ENCODE measurements around the gene SPTBN5.

Gene SPTBN5

DNA sequence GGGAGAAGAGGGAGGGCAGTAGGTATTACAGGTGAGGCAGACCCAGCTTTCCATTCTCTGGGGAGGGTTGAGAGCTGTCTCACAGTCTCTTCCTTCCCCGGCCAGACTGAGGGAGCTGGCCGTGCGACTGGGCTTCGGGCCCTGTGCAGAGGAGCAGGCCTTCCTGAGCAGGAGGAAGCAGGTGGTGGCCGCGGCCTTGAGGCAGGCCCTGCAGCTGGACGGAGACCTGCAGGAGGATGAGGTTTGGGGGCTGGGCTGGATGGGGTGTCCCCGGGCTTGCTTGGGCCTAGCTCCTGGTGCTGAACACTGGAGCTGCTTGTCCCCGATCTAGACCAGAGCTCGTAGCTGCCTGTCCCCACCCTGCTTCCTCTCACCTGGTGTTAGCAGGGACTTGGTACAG lies 50.3 kb downstream of the SPTBN5 start:
- no peak for DNase-seq

DNA sequence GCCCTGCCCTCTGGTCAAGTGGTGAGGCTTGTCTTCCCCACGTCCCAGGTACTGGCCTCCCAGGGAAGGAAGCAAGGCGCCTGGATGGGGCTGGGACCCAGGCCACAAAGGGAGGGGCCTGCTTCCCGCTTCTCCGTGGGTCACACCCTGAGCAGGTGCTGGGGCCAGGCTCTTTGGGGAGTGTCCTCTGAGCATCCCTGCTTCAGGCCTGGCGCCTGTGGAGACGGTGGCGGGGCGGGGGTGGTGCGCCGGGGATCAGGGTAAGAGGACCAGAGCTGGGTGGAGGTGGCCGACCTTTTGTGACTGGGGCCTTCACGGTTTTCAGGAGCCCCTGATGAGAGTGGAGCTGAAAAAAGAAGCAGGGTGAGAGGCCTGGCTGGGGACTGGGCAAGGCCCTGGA lies 51.6 kb downstream of the SPTBN5 start:
- no peak for DNase-seq

DNA sequence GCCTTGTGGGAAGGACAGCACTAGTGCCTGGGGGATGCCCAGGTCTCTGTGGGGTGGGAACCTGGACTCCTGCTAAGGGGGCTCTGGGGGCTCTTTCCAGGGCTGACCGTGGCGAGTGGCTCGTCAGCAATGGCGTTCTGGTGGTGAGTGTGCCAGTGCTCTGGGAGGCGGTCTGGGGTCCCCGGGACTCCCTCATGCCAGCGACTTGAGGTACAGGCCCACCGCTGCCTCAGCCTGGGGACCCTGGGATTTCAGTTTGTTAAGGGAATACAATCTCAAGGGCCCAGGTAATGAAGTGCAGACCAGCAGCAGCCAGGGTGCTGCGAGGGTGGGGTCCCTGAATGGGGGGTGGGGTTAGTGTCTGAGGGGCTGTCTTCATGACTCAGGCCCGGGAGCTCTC lies 52.7 kb downstream of the SPTBN5 start:
- DNase-seq, result no peak

DNA sequence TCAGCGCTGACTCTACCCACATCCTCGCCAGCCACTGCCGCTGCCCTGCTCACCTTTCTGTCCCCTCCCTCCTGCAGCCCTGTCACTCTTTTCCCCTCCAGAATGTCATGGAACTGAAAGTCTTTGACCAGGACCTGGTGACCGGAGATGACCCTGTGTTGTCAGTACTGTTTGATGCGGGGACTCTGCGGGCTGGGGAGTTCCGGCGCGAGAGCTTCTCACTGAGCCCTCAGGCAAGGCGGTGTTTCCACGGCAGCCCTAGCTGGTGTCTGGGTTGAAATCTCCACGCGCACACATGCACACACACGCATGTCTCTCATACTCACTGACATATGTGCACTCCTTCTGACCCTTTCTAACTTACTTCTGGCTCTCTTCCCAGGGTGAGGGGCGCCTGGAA lies 53.2 kb downstream of the SPTBN5 start:
- DNase-seq, result no peak

DNA sequence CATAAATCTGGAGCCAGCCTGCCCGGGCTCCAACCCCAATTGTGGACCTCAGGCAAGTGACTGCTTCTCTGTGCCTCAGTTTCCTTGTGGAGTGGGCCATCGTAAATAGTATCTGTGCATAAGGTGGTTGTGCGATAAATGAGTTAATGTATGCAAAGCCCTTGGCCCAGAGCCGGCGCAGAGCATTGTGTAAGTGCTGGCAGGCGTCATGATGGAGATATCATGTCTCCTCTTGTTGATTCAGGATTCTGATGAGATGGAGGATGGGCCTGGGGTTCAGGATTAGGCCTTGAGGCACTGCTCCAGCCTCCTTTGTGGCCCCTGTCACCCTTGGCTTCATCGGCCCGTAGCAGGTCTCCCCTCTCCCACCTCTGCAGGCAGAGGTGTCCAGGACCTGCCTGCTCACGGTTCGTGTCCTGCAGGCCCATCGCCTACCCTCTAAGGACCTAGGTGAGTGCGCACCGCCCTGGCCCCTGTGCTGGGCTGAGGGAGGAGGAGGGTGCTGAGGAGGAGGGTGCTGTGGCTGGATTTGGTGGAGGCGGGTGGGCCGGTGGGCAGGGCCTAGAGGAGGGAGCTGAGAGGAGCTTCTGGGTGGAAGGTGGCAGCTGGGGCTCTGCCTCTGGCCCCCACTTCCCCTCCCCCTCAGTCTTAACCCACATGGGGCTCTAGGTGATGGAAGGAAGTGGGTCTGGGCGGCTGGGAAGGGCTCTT lies 53.9 kb downstream of the SPTBN5 start:
- DNase-seq, result no peak

DNA sequence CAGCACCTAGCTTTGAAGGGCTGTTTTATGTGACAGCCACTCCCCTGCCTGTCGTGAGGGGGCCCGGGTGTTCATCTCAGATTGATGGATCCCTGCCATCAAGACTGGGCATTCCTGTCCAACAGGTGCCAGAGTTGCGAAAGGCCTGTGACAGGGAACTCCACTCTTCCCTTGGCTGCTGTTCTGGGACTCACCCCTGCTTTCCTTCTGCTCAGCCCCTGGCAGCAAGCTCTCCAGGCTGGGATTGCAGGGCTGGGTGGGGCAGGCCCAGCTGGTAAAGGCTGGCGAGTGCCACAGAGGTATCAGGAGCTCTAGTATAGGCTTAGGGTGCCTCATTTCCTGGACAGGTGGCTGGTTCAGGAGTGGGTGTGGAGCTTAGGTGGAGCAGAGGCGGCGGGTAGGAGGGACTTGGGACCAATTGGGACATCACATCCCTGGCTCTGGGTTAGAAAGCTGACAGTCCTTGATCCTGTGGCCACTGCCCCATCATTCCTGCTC lies 55.4 kb downstream of the SPTBN5 start, which contains the start of gene PLA2G4B:
PLA2G4B (plus strand) TSS at position 448 of the 498 bp plus-strand sequence. CDS start 67 bp downstream, outside the sequence.
- DNase-seq, result no peak

DNA sequence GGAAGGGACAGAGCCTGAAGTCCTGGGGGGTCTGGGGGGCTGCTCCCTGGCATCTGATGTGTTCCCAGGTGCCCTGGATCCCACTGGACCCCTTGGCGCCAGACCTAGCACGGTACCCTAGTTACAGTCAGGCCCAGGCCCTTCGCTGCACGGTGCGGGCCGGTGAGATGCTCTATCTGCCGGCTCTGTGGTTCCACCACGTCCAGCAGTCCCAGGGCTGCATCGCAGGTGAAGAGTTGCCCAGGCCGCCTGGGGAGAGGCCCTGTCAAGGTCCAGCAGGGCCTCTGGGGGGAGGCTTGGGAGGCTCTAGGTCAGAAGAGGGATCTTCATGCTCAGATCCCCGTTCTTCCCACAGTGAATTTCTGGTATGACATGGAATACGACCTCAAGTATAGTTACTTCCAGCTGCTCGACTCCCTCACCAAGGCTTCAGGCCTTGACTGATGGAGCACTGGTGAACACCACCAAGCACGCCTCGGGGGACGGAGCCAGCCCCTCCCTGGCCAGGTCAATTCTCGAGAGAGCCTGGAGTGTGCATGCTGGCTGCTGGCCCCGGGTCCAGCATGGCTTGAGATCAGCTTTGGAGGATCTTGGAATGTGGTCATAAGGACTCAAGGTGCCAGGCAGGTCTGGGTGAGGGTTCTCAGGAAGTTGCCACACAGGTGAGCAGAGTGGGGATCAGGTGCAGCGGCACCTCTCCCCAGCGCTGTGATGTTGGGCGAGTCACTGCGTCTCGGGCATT lies 57.0 kb downstream of the SPTBN5 start:
- no peak for DNase-seq

DNA sequence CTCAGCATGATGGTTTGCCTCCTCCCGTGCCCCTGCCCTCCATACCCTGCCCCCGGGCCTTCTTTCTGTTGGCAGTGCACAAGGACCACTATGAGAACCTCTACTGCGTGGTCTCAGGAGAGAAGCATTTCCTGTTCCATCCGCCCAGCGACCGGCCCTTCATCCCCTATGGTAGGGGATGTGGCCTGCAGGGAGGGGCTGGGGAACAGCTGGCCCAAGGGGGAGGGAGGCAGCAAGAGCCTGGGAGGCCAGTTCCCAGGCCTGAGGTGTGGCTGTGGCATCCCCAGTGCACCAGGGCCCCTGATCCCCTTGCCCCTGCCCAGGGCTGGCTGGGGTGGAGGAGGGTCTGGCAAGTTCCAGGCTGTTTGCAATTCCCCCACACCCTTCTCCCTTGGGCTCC lies 57.8 kb downstream of the SPTBN5 start:
- no peak for DNase-seq

DNA sequence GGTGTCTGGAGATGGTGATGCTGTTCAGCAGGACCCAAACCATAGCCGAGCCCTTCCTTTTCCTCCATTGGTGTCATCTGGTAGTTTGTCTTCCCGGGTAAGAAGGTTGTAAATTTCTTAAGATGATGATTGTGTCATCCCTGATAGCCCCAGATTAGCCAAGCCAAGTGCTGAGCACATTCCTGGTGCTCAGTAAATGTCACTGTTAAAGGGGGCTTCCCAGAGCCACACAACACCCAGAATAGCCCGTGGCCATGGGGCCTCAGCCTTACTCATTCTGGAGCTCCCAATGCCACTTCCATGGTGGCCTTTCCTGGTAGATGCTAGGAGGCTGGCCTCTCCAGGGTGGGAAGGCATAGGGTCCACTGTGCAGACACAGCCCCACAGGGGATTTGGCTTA lies 59.8 kb downstream of the SPTBN5 start:
- DNase-seq, result no peak

DNA sequence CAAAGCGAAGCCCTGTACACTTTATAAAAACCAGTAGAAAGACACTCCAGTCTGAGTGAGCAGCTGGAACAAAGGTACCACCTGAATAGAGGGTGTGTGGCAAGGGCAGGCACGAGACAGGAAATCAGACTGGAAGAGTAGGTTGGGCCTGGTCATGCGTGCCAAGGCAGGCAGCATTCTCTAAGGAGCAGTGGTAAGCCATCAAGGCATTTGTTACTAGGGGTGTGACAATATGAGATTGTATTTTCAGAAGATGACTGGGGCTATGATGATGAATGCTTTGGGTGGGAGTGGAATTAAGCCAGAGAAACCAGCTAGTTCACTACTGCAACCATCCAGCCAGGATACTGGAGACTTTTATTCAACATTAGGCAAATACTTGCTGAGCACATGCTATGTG lies 61.0 kb downstream of the SPTBN5 start:
- DNase-seq, result no peak

DNA sequence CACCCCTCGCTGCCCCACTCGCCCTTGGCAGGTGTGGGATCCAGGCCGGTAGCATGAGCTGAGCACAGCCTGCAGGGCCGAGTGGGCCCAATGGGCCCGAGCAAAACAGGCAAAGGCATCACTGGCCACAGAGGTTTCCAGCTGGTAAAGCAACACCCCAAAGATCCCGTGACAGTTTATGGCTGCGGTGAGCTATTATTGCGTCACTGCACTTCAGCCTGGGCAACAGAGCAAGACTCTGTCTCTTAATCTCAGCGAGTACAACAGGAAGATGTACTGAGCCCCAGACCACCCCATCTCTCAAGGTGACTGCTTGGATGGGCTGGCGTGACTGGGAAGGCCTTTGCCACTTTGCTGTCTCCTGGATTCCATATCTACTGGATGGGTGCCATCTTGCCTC lies 61.6 kb downstream of the SPTBN5 start:
- DNase-seq, result no peak

DNA sequence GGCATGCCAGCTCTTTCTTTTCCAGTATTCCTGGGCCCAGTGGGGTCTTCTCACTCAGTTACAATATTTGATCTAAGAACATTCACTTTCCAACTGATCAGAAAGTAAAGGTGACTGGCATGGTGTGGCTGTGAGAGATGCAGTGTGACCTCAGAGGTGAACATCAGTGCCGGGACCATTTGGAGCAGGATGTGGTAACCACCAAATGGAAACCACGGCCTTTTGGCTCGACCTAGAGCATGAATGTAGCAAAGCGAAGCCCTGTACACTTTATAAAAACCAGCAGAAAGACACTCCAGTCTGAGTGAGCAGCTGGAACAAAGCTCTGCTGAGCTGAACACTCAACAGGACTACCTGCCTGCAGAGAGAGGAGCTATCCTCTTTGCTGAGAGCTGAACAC lies 62.6 kb downstream of the SPTBN5 start:
- peak; percentile 23 to 31 for DNase-seq

DNA sequence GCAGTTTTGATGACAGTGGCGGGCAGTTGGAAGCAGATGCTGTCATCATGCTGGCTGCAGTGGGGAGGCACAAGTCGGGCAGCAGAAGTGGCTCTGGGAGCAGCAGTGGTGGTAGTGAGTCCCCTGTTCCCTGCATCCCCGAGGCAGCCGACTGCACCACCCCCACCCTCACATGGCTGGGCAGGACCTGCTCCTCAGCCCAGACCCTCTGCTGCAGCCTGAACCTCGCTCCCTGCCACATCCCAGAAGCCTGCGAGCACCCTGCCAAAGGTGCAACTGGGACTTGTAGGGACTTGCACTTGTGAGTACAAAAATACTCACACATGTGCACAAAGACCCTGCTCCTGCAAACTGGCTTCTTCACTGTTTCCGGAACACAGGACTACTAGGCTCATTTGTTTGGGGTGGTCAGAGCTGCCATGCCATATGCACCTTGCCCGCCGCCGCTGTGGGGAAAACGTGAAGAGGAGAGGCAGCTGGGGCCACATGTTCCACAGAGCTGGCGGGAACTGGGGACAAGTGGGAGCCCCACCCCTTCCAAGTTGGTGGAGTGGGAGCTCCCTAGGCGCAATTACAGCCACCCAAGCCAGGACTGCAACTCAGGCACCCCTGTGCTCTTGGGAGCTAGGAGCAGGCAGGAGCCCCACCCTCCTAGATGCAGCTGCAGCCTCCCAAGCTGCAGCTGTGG lies 63.8 kb downstream of the SPTBN5 start:
- no peak for DNase-seq

DNA sequence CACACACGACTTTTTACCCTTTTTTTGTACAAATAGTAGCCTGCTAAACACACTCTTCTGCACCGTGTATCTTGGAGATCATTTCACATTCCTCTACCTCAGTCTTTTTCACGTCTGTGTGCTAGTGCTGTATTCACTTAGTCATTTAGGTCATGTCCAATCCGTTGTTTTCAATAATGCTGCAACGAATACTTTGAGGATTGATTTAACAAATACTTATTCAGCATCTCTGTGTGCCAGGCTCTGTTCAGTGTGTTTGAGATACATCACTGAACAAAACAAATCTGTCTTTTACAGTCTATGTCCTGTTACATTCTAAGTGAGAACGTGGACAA lies 65.1 kb downstream of the SPTBN5 start:
- DNase-seq, result no peak

DNA sequence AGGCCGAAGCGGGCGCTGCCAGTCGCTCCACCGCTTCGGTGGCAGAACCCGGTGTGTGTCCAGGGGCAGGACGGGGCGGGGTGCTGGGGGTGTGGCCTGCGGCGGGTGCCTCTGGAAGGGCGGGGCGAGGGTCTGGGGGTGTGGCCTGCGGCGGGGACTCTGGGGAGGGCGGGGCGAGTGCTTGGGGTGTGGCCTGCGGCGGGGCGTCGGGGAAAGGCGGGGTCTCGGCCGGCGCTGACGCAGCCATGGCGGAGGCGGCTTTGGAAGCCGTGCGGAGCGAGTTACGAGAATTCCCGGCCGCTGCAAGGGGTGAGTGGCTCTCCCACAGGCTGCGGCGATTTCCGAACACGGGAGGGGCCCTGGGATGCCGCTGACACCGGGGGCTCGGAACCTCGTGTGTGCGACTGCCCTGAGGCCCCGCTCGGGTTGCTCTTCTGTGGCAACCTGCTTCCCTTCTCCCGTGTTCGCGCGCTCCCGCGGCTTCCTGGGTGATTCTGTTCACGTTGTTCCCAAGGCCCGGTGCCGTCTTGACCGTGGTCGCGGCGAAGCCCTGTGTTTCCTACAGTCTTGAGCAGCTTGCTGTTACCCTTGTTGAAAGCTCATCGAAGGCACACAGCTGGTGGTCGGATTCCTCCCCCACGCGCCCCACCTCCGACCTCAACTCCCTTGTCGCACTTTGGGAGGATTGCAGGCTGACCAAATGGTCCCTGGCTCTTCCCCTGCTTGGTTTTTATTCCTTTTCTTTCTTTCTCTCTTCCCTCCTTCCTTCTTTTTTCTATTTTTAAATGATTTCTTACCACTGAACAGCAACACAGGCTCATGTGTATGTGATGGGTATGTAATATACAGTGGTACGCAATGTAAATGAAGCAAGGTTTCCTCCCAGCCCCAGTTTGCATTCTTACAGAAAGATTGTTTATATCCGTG lies 65.7 kb downstream of the SPTBN5 start, which contains the start of gene JMJD7:
JMJD7 (plus strand) TSS at position 213 of the 927 bp plus-strand sequence; CDS start at position 246, 33 bp downstream.
- peak; percentile 97 to 98 for DNase-seq

DNA sequence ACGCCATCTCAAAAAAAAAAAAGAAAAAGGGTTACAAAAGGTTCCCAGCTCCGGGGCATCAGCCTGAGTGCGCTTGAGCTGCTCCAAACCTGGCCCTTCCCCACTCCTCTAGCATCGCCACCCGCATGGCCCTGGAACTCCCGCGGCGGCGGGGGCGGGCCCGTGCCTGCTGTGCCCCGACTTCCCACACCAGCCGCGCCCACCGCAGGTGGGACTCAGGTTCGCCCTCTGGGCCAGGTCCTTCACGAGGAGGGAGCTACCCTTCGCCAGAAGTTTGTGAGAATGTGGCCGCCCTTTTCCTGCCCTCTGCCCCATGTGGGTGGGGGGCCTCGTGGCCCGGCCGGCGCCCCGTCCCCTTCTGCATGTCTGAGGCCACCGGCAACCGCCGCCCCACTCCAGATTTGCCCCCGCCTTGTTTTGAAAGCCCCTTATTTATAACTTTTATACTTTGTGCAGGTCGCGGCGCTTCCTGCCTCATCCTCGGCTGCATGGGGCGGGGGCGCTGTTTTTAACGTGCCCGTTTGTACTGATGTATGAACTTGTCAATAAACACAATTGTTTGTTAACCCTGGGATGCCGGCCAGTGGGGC lies 66.5 kb downstream of the SPTBN5 start:
- peak; percentile 19 to 29 for DNase-seq

DNA sequence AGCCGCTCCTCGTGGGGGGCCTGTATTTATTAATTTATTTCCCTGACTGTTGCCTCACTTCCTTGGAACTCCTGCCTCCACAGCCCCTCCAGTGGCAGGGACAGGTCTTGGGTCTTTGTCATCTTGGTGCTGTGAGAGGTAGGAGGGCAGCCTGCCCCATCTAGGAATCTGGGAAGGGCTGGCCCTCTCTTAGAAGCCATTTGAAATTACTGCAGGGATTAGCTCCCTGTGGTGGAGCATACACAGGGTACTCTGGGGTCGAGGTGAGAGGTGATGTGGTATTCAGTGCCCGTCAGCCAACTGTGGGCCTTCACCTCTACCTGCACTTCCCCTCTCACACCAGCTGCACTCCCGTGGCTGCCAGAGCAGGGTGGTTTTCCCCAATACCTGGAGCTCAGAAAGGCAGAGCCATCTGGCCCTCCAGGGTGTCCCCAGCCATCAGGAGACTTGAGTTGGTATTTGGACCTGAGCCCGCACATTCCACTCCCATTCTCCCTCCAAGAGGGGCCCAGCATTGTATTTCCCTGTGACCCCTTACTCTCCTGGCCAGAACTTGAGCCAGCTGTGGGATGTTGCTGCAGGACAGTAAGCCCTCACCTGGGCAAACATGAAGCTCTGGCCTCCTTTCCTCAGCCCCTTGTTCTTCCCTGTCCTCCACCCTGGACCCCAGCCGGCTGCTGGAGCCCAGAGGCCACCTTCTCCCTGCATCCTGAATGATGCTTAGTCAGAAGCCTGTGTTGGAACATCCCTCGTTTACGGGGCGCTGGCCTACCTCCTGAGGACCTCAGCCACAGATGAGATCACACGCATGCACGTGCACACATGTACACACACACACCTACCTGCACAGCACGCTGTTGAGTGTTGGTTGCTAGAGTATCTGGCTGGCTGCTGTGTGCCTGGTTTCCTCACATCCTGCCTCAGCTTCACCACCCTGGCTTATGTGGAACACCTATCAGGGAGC lies 68.0 kb downstream of the SPTBN5 start:
- DNase-seq, result no peak

DNA sequence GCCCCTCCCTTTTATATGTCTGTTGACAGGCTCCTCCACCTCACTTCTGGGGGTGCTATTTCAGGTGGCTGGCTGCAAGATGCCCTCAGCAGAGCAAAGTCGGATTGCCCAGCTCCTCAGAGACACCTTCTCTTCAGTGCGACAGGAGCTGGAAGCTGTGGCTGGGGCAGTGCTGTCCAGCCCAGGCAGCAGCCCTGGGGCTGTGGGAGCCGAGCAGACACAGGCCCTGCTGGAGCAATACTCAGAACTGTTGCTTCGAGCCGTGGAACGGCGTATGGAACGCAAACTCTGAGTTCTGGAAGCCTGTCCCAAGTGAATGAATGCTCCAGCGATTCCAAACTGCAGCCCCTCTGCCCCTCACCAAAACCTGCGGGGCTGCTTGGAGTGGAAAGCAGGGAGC lies 68.7 kb downstream of the SPTBN5 start:
- DNase-seq, result no peak

DNA sequence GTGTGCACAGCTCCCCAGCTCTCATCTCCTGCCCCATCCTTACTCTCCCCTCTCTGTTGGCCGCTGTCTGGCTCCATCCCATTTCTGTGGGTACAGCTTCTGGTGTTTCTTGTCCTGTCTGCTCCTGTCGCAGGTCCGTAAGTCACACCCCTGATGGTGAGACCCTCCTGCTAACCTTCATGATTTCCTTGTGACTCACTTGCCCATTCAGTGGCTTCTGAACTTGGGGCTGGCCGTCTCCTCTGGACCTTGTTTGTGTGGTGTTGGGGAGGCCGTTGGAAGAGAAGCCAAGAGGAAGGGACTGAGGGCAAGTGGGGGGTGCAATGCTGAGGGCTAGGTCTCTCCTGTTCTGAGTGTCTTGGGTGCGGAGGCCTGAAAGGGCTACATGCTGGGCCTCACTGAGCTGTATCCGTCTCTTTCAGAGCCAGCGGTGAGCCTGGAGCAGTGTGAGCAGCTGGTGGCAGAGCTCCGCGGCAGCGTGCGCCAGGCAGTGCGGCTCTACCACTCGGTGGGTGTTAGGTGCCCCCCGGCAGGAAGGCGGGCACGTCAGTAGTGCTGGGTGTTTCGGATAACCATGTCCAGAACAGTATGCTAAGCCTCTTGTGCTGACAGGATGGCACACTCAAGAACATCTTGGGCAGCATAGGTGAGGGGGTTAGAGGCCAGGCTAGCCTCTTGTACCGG lies 69.6 kb downstream of the SPTBN5 start:
- no peak for DNase-seq

DNA sequence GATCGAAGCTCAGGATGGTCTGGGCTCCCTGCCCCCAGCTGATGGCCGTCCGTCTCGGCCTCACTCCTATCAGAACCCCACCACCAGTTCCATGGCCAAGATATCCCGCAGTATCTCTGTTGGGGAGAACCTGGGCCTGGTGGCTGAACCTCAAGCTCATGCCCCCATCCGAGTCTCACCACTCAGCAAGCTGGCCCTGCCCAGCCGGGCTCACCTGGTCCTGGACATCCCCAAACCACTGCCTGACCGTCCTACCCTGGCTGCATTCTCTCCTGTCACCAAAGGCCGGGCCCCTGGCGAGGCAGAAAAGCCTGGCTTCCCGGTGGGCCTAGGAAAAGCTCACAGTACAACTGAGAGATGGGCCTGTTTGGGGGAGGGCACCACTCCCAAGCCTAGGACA lies 70.4 kb downstream of the SPTBN5 start:
- no peak for DNase-seq

All from activated CD4-positive, alpha-beta T cell treated with anti-CD3 and anti-CD28 coated beads for 4 hours (primary cell).